ENCODE measurements around the gene PGP.

PGP gene

GRCh38 chr16:2175454-2175853 is 39.2 kb downstream of the PGP start:
- TF ChIP-seq CTCF (IDR thresholded peaks at IDR 0.05; ENCODE audit: low read depth, low read length, missing control alignments) = no peak
- H3K4me3 ChIP-seq (ENCODE audit: low read depth, low read length) = no peak overlapping the region
- DNase-seq (ENCODE audit: low read depth) = no peak

- H3K4me3 ChIP-seq (ENCODE audit: low read depth, low read length) = no peak overlapping the region
- no peak for DNase-seq (ENCODE audit: low read depth)
- TF ChIP-seq CTCF (IDR thresholded peaks at IDR 0.05; ENCODE audit: low read depth, low read length, missing control alignments) = no peak
These were observed 40.1 kb downstream of the PGP start for GRCh38 chr16:2174396-2175131.

GRCh38 chr16:2173916-2174315 is 40.7 kb downstream of the PGP start:
- TF ChIP-seq CTCF (IDR thresholded peaks at IDR 0.05; ENCODE audit: low read depth, low read length, missing control alignments) = no peak
- no peak overlapping the region for H3K4me3 ChIP-seq (ENCODE audit: low read depth, low read length)
- DNase-seq (ENCODE audit: low read depth) = no peak

GRCh38 chr16:2173366-2173765 is 41.3 kb downstream of the PGP start:
- H3K4me3 ChIP-seq (ENCODE audit: low read depth, low read length) = no peak overlapping the region
- TF ChIP-seq CTCF (IDR thresholded peaks at IDR 0.05; ENCODE audit: low read depth, low read length, missing control alignments) = no peak
- no peak for DNase-seq (ENCODE audit: low read depth)

- no peak for TF ChIP-seq CTCF (IDR thresholded peaks at IDR 0.05; ENCODE audit: low read depth, low read length, missing control alignments)
These were observed 41.8 kb downstream of the PGP start for GRCh38 chr16:2172688-2173335.

GRCh38 chr16:2171601-2172178 is 43.0 kb downstream of the PGP start:
- H3K4me3 ChIP-seq (ENCODE audit: low read depth, low read length) = no peak overlapping the region
- no peak for TF ChIP-seq CTCF (IDR thresholded peaks at IDR 0.05; ENCODE audit: low read depth, low read length, missing control alignments)
- no peak for DNase-seq (ENCODE audit: low read depth)

More at GRCh38 chr16:2172688-2173335, 41.8 kb downstream of the PGP start:
- no peak for DNase-seq (ENCODE audit: low read depth)
- no peak overlapping the region for H3K4me3 ChIP-seq (ENCODE audit: low read depth, low read length)

Measured in GM12864 (cell line).